ENCODE data around the gene LEKR1.

The LEKR1 gene

GRCh38 chr3:156831006-156831405 is 4.9 kb downstream of the LEKR1 start:
- H2BK12ac ChIP-seq (ENCODE audit: low read length in 2 of 2) = no peak overlapping the region
- H3K14ac ChIP-seq (ENCODE audit: low read length in 2 of 2) = no peak overlapping the region
- H3K27me3 ChIP-seq (ENCODE audit: control insufficient read depth in 1 of 2, insufficient read depth in 1 of 2, low read length in 2 of 2) = no peaks in the 10 kb centered on the region
- H3K9me3 ChIP-seq (ENCODE audit: control insufficient read depth, low read length) = no peaks in the 10 kb centered on the region
- H3K4ac ChIP-seq (ENCODE audit: low read depth in 1 of 2, low read length in 2 of 2) = no peak overlapping the region
- no peaks in the 10 kb centered on the region for H3K79me1 ChIP-seq (replicated peaks; ENCODE audit: low read length, poor library complexity, severe bottlenecking)
- no peak overlapping the region for H3K18ac ChIP-seq (ENCODE audit: low read depth in 1 of 2, low read length in 2 of 2)
- H3K9ac ChIP-seq (ENCODE audit: low read length) = no peak overlapping the region
- no peak overlapping the region for H3K4me3 ChIP-seq (ENCODE audit: insufficient read depth in 1 of 2, low read depth in 1 of 2, low read length in 2 of 2)
- no peak overlapping the region for H2AK5ac ChIP-seq (ENCODE audit: low read length, severe bottlenecking)
- H3K4me1 ChIP-seq (ENCODE audit: control insufficient read depth, insufficient read depth, low read depth, low read length) = peaks cover 5% of the 10 kb centered on the region
- no peak overlapping the region for H3K4me2 ChIP-seq (ENCODE audit: low read length, poor library complexity, severe bottlenecking)
- H4K91ac ChIP-seq (ENCODE audit: low read length) = no peak overlapping the region
- H4K8ac ChIP-seq (ENCODE audit: low read length) = no peak overlapping the region
- H2BK120ac ChIP-seq (ENCODE audit: low read depth, low read length) = no peak overlapping the region
- 73% methylated on average over 2 of the region's 3 CpGs for WGBS
- no peak for DNase-seq
- H3K23ac ChIP-seq (ENCODE audit: low read length in 2 of 2) = no peak overlapping the region
- H2AFZ ChIP-seq (ENCODE audit: low read depth, low read length) = no peak overlapping the region
- H2BK15ac ChIP-seq (ENCODE audit: low read depth, poor library complexity, severe bottlenecking) = no peak overlapping the region
- H2BK5ac ChIP-seq (ENCODE audit: low read depth, low read length, poor library complexity, severe bottlenecking) = no peak overlapping the region
- H3K27ac ChIP-seq (ENCODE audit: low read length, poor library complexity, severe bottlenecking) = no peak overlapping the region
- no peaks in the 10 kb centered on the region for H3K36me3 ChIP-seq (ENCODE audit: control insufficient read depth in 1 of 2, insufficient read depth in 2 of 2, low read depth in 1 of 2, low read length in 2 of 2)

- Histone ChIP-seq H3K36me3 (ENCODE audit: control insufficient read depth in 1 of 2, insufficient read depth in 2 of 2, low read depth in 1 of 2, low read length in 2 of 2) (no peaks in the 10 kb centered on the region), H2BK15ac (ENCODE audit: low read depth, poor library complexity, severe bottlenecking) (no peak overlapping the region), H3K4me1 (ENCODE audit: control insufficient read depth, insufficient read depth, low read depth, low read length) (no peaks in the 10 kb centered on the region), H4K91ac (ENCODE audit: low read length) (no peak overlapping the region), H2BK5ac (ENCODE audit: low read depth, low read length, poor library complexity, severe bottlenecking) (no peak overlapping the region), H2BK120ac (ENCODE audit: low read depth, low read length) (no peak overlapping the region), H4K8ac (ENCODE audit: low read length) (no peak overlapping the region), H3K79me1 (replicated peaks; ENCODE audit: low read length, poor library complexity, severe bottlenecking) (no peaks in the 10 kb centered on the region), H3K14ac (ENCODE audit: low read length in 2 of 2) (no peak overlapping the region), H3K23ac (ENCODE audit: low read length in 2 of 2) (no peak overlapping the region), H2AK5ac (ENCODE audit: low read length, severe bottlenecking) (no peak overlapping the region), H3K18ac (ENCODE audit: low read depth in 1 of 2, low read length in 2 of 2) (no peak overlapping the region), H3K27me3 (ENCODE audit: control insufficient read depth in 1 of 2, insufficient read depth in 1 of 2, low read length in 2 of 2) (no peaks in the 10 kb centered on the region), H3K4me2 (ENCODE audit: low read length, poor library complexity, severe bottlenecking) (no peak overlapping the region), H2BK12ac (ENCODE audit: low read length in 2 of 2) (no peak overlapping the region), H3K4ac (ENCODE audit: low read depth in 1 of 2, low read length in 2 of 2) (no peak overlapping the region), H2AFZ (ENCODE audit: low read depth, low read length) (no peak overlapping the region), H3K27ac (ENCODE audit: low read length, poor library complexity, severe bottlenecking) (no peak overlapping the region), H3K9me3 (ENCODE audit: control insufficient read depth, low read length) (no peaks in the 10 kb centered on the region), H3K4me3 (ENCODE audit: insufficient read depth in 1 of 2, low read depth in 1 of 2, low read length in 2 of 2) (no peak overlapping the region), H3K9ac (ENCODE audit: low read length) (no peak overlapping the region)
- WGBS = 83% methylated on average over 1 of the region's 2 CpGs
- no peak for DNase-seq
These were observed 8.3 kb downstream of the LEKR1 start for GRCh38 chr3:156834435-156834834.

- Histone ChIP-seq H3K79me1 (replicated peaks; ENCODE audit: low read length, poor library complexity, severe bottlenecking) (no peaks in the 10 kb centered on the region), H4K8ac (ENCODE audit: low read length) (no peak overlapping the region), H2BK15ac (ENCODE audit: low read depth, poor library complexity, severe bottlenecking) (no peak overlapping the region), H3K4me2 (ENCODE audit: low read length, poor library complexity, severe bottlenecking) (no peak overlapping the region), H2BK12ac (ENCODE audit: low read length in 2 of 2) (no peak overlapping the region), H3K9me3 (ENCODE audit: control insufficient read depth, low read length) (no peaks in the 10 kb centered on the region), H3K4ac (ENCODE audit: low read depth in 1 of 2, low read length in 2 of 2) (no peak overlapping the region), H3K27ac (ENCODE audit: low read length, poor library complexity, severe bottlenecking) (no peak overlapping the region), H2BK5ac (ENCODE audit: low read depth, low read length, poor library complexity, severe bottlenecking) (no peak overlapping the region), H3K27me3 (ENCODE audit: control insufficient read depth in 1 of 2, insufficient read depth in 1 of 2, low read length in 2 of 2) (no peaks in the 10 kb centered on the region), H2BK120ac (ENCODE audit: low read depth, low read length) (no peak overlapping the region), H2AK5ac (ENCODE audit: low read length, severe bottlenecking) (no peak overlapping the region), H2AFZ (ENCODE audit: low read depth, low read length) (no peak overlapping the region), H3K9ac (ENCODE audit: low read length) (no peak overlapping the region), H4K91ac (ENCODE audit: low read length) (no peak overlapping the region), H3K4me1 (ENCODE audit: control insufficient read depth, insufficient read depth, low read depth, low read length) (no peaks in the 10 kb centered on the region), H3K14ac (ENCODE audit: low read length in 2 of 2) (no peak overlapping the region), H3K36me3 (ENCODE audit: control insufficient read depth in 1 of 2, insufficient read depth in 2 of 2, low read depth in 1 of 2, low read length in 2 of 2) (no peaks in the 10 kb centered on the region), H3K23ac (ENCODE audit: low read length in 2 of 2) (no peak overlapping the region), H3K4me3 (ENCODE audit: insufficient read depth in 1 of 2, low read depth in 1 of 2, low read length in 2 of 2) (no peak overlapping the region), H3K18ac (ENCODE audit: low read depth in 1 of 2, low read length in 2 of 2) (no peak overlapping the region)
- WGBS = 96% methylated on average over 5 of the region's 5 CpGs
- DNase-seq = no peak
These were observed 8.9 kb downstream of the LEKR1 start for GRCh38 chr3:156834962-156835535.

- Histone ChIP-seq H3K79me1 (replicated peaks; ENCODE audit: low read length, poor library complexity, severe bottlenecking) (no peaks in the 10 kb centered on the region), H2AK5ac (ENCODE audit: low read length, severe bottlenecking) (no peak overlapping the region), H2BK120ac (ENCODE audit: low read depth, low read length) (no peak overlapping the region), H3K9me3 (ENCODE audit: control insufficient read depth, low read length) (no peaks in the 10 kb centered on the region), H2AFZ (ENCODE audit: low read depth, low read length) (no peak overlapping the region), H2BK12ac (ENCODE audit: low read length in 2 of 2) (no peak overlapping the region), H3K27me3 (ENCODE audit: control insufficient read depth in 1 of 2, insufficient read depth in 1 of 2, low read length in 2 of 2) (no peaks in the 10 kb centered on the region), H3K27ac (ENCODE audit: low read length, poor library complexity, severe bottlenecking) (no peak overlapping the region), H3K14ac (ENCODE audit: low read length in 2 of 2) (no peak overlapping the region), H3K4me1 (ENCODE audit: control insufficient read depth, insufficient read depth, low read depth, low read length) (no peaks in the 10 kb centered on the region), H4K8ac (ENCODE audit: low read length) (no peak overlapping the region), H3K36me3 (ENCODE audit: control insufficient read depth in 1 of 2, insufficient read depth in 2 of 2, low read depth in 1 of 2, low read length in 2 of 2) (no peaks in the 10 kb centered on the region), H2BK5ac (ENCODE audit: low read depth, low read length, poor library complexity, severe bottlenecking) (no peak overlapping the region), H3K4ac (ENCODE audit: low read depth in 1 of 2, low read length in 2 of 2) (no peak overlapping the region), H3K4me3 (ENCODE audit: insufficient read depth in 1 of 2, low read depth in 1 of 2, low read length in 2 of 2) (no peak overlapping the region), H3K23ac (ENCODE audit: low read length in 2 of 2) (no peak overlapping the region), H3K9ac (ENCODE audit: low read length) (no peak overlapping the region), H4K91ac (ENCODE audit: low read length) (no peak overlapping the region), H3K18ac (ENCODE audit: low read depth in 1 of 2, low read length in 2 of 2) (no peak overlapping the region), H2BK15ac (ENCODE audit: low read depth, poor library complexity, severe bottlenecking) (no peak overlapping the region), H3K4me2 (ENCODE audit: low read length, poor library complexity, severe bottlenecking) (no peak overlapping the region)
- DNase-seq = no peak
These were observed 10.5 kb downstream of the LEKR1 start for GRCh38 chr3:156836701-156837100.

Measured in mesenchymal stem cell (in vitro differentiated cells and primary cell).